GM12878 (cell line): ENCODE data around the gene ATP6V0E2. TPM values are rescaled to one million over a fixed set of nuclear protein-coding genes. Genes with fewer than 3 reads are reported as not detected.

Experiments
- ATAC-seq: fragments of 200-7000 bp; cut with Tn5 transposase; 3 replicates; pipeline ENCODE4 v1.9.1; 2020; ENCODE audit warnings: mild to moderate bottlenecking, moderate library complexity
- BruUV-seq: library from RNA; stranded (reverse); fragments of 400-500 nt; replicated peaks from 2 replicates; lab custom pipeline; 2021; lab: Mats Ljungman, UMichigan
- CTCF ChIA-PET: fragments of 300-600 bp; sonication (Branson Sonifier 250); formaldehyde crosslinking; extraction: SDS; loops from one replicate; lab custom pipeline; 2021; ENCODE audit warnings: inconsistent platforms; lab: Yijun Ruan, JAX
- POLR2A ChIA-PET: fragments of 350-600 bp; formaldehyde crosslinking; extraction: SDS; loops from one replicate; lab custom pipeline; 2021; ENCODE audit warnings: inconsistent platforms; lab: Charles Lee
- RAD21 ChIA-PET: fragments of 300-600 bp; sonication (Branson Sonifier 250); formaldehyde crosslinking; loops from one replicate; lab custom pipeline; 2023; ENCODE audit warnings: antibody characterized with exemption; ENCODE audit not compliant: unreplicated experiment; lab: Charles Lee
- SMC1A ChIA-PET: fragments of 300-600 bp; sonication (Branson Sonifier 250); formaldehyde crosslinking; loops from one replicate; lab custom pipeline; 2023; ENCODE audit not compliant: unreplicated experiment, uncharacterized antibody; lab: Charles Lee
- DNase-seq: peaks from one replicate; pipeline ENCODE4 v3.0.0-alpha.2; 2011; ENCODE audit warnings: low read depth, low spot score
- FAIRE-seq: peaks from 3 replicates; lab custom pipeline; 2011; peaks lifted over from hg19 to GRCh38; lab: Jason Lieb, UNC
- H2AFZ ChIP-seq: 2 replicates; pipeline ENCODE4 v1.6.0; 2011; ENCODE audit warnings: low read depth, low read length, control low read depth; ENCODE audit not compliant: control insufficient read depth
- H3K27ac ChIP-seq: 2 replicates; pipeline ENCODE4 v1.5.1; 2011; ENCODE audit warnings: control low read depth; ENCODE audit not compliant: control insufficient read depth, insufficient read depth
- H3K27me3 ChIP-seq, 2 experiments: replicated peaks in 1 of 2; 2 replicates each; pipeline versions ENCODE4 v1.6.0 to v1.6.1; 2011; ENCODE audit warnings: low read length in 1 of 2; ENCODE audit not compliant: control insufficient read depth in 2 of 2, insufficient read depth in 2 of 2
- H3K36me3 ChIP-seq, 2 experiments: 2 replicates each; pipeline ENCODE4 v1.5.1; 2011; ENCODE audit warnings: low read length in 1 of 2; ENCODE audit not compliant: control insufficient read depth in 2 of 2, insufficient read depth in 2 of 2
- H3K4me1 ChIP-seq: 2 replicates; pipeline ENCODE4 v1.6.1; 2011; ENCODE audit warnings: mild to moderate bottlenecking, low read length, moderate library complexity, mixed read lengths; ENCODE audit not compliant: control insufficient read depth, insufficient read depth
- H3K4me2 ChIP-seq: 2 replicates; pipeline ENCODE4 v1.6.0; 2011; ENCODE audit warnings: control low read depth; ENCODE audit not compliant: control insufficient read depth, insufficient read depth
- H3K4me3 ChIP-seq: fragments of 200-600 bp; sonication (generic); 2 replicates; pipeline ENCODE4 v1.5.1; 2016
- H3K79me2 ChIP-seq: 2 replicates; pipeline ENCODE4 v1.6.0; 2011; ENCODE audit warnings: low read length; ENCODE audit not compliant: control insufficient read depth, insufficient read depth
- H3K9ac ChIP-seq: 2 replicates; pipeline ENCODE4 v1.8.0; 2011; ENCODE audit warnings: low read length, control low read depth, mixed read lengths; ENCODE audit not compliant: control insufficient read depth, insufficient read depth
- H3K9me3 ChIP-seq: replicated peaks from 3 replicates; pipeline ENCODE4 v1.5.1; 2011; ENCODE audit warnings: mild to moderate bottlenecking, low read length; ENCODE audit not compliant: control insufficient read depth, insufficient read depth
- H4K20me1 ChIP-seq: 2 replicates; pipeline ENCODE4 v1.6.0; 2011; ENCODE audit not compliant: control insufficient read depth, insufficient read depth
- CBX5 ChIP-seq: sonication (generic); IDR thresholded peaks from 2 replicates; pipeline ENCODE4 v1.6.1; 2016; ENCODE audit warnings: low read depth, moderate library complexity, mild to moderate bottlenecking, inconsistent platforms
- CTCF ChIP-seq, 3 experiments: IDR thresholded peaks in 2 of 3; conservative IDR thresholded peaks in 1 of 3; 2 replicates each; pipeline ENCODE4 v1.5.1; 2011; ENCODE audit warnings: low read depth in 3 of 3, low read length in 3 of 3, mild to moderate bottlenecking in 3 of 3, control low read depth in 2 of 3, moderate library complexity in 2 of 3, inconsistent platforms in 1 of 3, mixed read lengths in 1 of 3; ENCODE audit not compliant: control insufficient read depth in 2 of 3, insufficient read depth in 1 of 3; ENCODE audit errors: extremely low read depth in 1 of 3
- HSF1 ChIP-seq: fragments of 150-350 bp; IDR thresholded peaks from 2 replicates; pipeline ENCODE4 v1.6.1; 2014; ENCODE audit warnings: mild to moderate bottlenecking, low read depth, low read length
- IRF5 ChIP-seq: fragments of 450-650 bp; IDR thresholded peaks from 2 replicates; pipeline ENCODE4 v1.6.1; 2017; ENCODE audit warnings: borderline replicate concordance
- NBN ChIP-seq: fragments of 450-650 bp; IDR thresholded peaks from 2 replicates; pipeline ENCODE4 v1.6.1; 2016
- PAX8 ChIP-seq: fragments of 450-650 bp; IDR thresholded peaks from 2 replicates; pipeline ENCODE4 v1.6.1; 2017; ENCODE audit warnings: mild to moderate bottlenecking, moderate library complexity
- ZNF622 ChIP-seq: fragments of 450-650 bp; IDR thresholded peaks from 2 replicates; pipeline ENCODE4 v1.6.1; 2017; ENCODE audit warnings: mild to moderate bottlenecking, inconsistent platforms
- ZNF687 ChIP-seq: fragments of 450-650 bp; IDR thresholded peaks from 2 replicates; pipeline ENCODE4 v1.6.1; 2017; ENCODE audit warnings: mild to moderate bottlenecking, moderate library complexity
- ZSCAN29 ChIP-seq: fragments of 450-650 bp; IDR thresholded peaks from 2 replicates; pipeline ENCODE4 v1.6.1; 2017; ENCODE audit warnings: mild to moderate bottlenecking, moderate library complexity
- WGBS: methylation state at CpG from one replicate; pipeline ENCODE4 v1.1.6; 2016; ENCODE audit warnings: low lambda C conversion rate; ENCODE audit not compliant: insufficient replicate concordance, insufficient coverage; ENCODE audit errors: missing lambda C conversion rate; 5-methylcytosine and 5-hydroxymethylcytosine counted together
- in situ Hi-C: fragments of 300-500 bp; cut with MboI; formaldehyde crosslinking; loops from 9 replicates; pipeline ENCODE4 v1.14.3; 2018; ENCODE audit warnings: mixed read lengths
- intact Hi-C: fragments of 100-400 bp; cut with micrococcal nuclease; formaldehyde crosslinking; loops from one replicate; pipeline ENCODE4 v1.14.2; 2022; ENCODE audit not compliant: unreplicated experiment
- polyA plus RNA-seq, 11 experiments: library from polyadenylated mRNA; depleted of rRNA in 4 of 11; unstranded in 6 of 11; stranded (reverse) in 5 of 11; fragments of >200 nt; fragmentation: Nextera tagmentation in 4 of 11; fragmentation: Illumina TruSeq in 1 of 11; extraction: Ambion mirVana in 4 of 11; extraction: Trizol in 1 of 11; gene quantifications; 1 replicate in 1 of 11; 2 replicates in 10 of 11; pipeline versions ENCODE4 v1.2.1 to v1.2.3, GENCODE V29; 2011 to 2016; ENCODE audit warnings: inconsistent platforms in 2 of 11, missing spikeins in 2 of 11, low read depth in 1 of 11
- total RNA-seq, 4 experiments: library from RNA; depleted of rRNA in 3 of 4; stranded (reverse); fragments of >200 nt in 3 of 4; fragmentation: Illumina TruSeq in 1 of 4; extraction: Trizol in 1 of 4; gene quantifications; 2 replicates each; pipeline versions ENCODE4 v1.2.1 to v1.2.3, GENCODE V29; 2013 to 2021

Gene ATP6V0E2
- total and polyA plus RNA-seq, 10 of the 15 experiments (the other 5 are each of a cell fraction or from before 2014, with no cell fraction given): 1.5 to 54.7 (median 27.6) TPM

- Histone ChIP-seq H3K4me2 (no peak overlapping the region), H3K27me3 (no peaks in the 10 kb centered on the region), H3K4me3 (no peak overlapping the region), H3K79me2 (no peaks in the 10 kb centered on the region), H3K36me3 (no peaks in the 10 kb centered on the region; a peak in 2 of 4 replicates), H3K27ac (no peak overlapping the region), H3K9me3 (no peaks in the 10 kb centered on the region), H4K20me1 (no peaks in the 10 kb centered on the region), H3K4me1 (peaks cover under 1% of the 10 kb centered on the region; the same call in 1 of the 2 replicates), H2AFZ (no peak overlapping the region), H3K9ac (no peak overlapping the region)
- BruUV-seq: no TSS peak
- ChIA-PET CTCF (no interaction called here), POLR2A (no interaction called here), RAD21 (no interaction called here), SMC1A (no interaction called here)
- intact Hi-C loops (no loop called here), in situ Hi-C loops (no loop called here)
- DNase-seq (no peak), ATAC-seq (no peak), FAIRE-seq (no peak)
- 81% methylated on average over 14 of the region's 14 CpGs for WGBS
- TF ChIP-seq IRF5: no peak
- no peak for TF ChIP-seq ZSCAN29
- no peak for TF ChIP-seq ZNF622
- TF ChIP-seq ZNF687: no peak
- no peak for TF ChIP-seq HSF1
- no peak for TF ChIP-seq CBX5
- no peak for TF ChIP-seq NBN
- no peak for TF ChIP-seq CTCF (IDR thresholded peaks at IDR 0.05 in 2 of 3, conservative IDR thresholded peaks at IDR 0.05 in 1 of 3; ENCODE audit: control insufficient read depth in 2 of 3, extremely low read depth in 1 of 3, insufficient read depth in 1 of 3, low read depth in 3 of 3, low read length in 3 of 3)
- no peak for TF ChIP-seq PAX8
Measured at GRCh38 chr7:149880638-149881311, 7.0 kb downstream of the ATP6V0E2 start.
